NCI-H2107 (cell line): ENCODE results near the gene STAM2.
"Not testable (repeated sequence)": the region's sequence is repeated elsewhere in the genome, so short reads cannot be mapped to it uniquely, and the experiment has no call there.

Experiments
- DNase-seq: peaks from one replicate; lab custom pipeline; 2025; lab: John Stamatoyannopoulos, UW

STAM2 gene

DNA sequence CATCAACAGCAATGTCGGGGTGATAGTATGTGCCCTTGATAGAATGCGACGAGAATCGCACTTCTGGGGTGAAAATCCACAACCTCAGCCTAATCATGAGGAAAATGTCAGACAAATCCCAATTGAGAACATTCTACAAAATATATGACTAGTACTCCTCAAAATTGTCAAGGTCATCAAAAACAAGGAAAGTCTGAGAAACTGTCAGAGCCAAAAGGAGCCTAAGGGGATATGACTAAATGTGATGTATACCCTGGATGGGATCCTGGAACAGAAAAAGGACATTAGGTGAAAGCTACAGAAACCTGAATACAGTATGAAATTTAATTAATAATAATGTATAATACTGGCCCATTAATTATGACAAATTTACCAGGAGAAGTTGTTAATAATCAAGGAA lies 69.1 kb downstream of the STAM2 start:
- no peak for DNase-seq

DNA sequence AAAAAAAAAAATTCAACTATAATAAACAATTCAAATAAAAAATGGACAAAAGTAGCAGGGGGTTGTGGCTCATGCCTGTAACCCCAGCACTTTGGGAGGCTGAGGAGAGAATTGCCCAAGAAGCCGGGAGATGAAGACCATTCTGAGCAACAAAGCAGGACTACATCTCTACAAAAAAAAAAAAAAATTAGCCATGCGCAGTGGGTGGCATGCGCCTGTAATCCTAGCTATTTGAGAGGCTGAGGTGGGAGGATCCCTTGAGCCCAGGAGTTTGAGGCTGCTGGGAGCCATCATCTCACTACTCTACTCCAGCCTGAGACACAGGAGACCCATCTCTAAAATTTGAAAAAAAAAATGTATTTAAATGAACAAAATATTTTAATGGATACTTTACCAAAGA lies 72.3 kb downstream of the STAM2 start:
- no peak for DNase-seq

DNA sequence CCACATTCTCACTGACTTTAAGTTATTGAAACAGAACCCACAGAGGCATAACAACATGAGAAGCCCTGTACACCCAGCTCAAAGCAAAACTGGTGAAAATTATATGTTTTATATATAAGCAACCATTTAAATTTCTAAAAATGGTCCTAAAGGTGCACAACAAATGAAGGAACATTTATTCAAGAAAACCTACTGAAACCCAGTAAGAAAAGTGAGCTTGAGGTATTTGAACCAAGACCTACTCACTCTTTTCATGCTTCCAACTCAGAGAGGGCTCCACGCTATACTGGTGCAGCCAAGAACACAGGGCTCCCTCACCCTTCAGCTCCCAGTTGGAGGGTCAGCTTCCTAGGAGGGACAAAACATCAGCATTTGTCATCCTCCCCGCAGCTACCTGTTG lies 74.6 kb downstream of the STAM2 start:
- DNase-seq = no peak

DNA sequence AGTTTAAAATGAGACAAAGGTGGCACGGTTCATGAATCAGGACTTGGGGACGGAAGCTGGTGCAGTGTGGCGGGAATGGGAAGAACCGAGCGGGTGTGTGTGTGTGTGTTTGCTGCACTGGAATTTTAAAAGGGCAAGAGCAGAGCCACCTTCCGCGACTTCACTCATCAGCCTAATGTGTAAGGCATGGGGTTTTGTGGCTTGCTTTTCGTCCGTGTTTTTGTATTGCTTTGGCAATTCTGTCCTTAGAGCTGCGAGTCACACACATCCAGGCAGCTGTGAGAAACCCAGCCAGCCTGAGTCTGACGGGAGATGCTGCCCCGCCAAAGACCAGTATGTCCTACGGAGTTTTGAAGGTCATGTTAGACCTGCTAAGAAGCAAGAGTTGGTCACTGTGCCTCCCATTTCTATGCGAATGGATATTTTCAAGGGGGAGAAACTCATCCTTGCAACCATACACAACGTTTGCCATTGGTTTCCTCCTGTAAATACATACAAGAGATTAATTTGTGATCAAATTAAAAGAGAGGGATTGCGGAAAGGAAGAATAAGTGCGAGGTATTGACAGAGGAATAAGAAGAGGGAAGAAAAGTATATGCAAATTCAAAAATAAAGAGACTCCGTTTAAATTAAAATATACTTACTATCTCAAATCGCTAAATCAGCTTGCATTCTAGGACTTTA lies 76.1 kb downstream of the STAM2 start:
- no peak for DNase-seq

DNA sequence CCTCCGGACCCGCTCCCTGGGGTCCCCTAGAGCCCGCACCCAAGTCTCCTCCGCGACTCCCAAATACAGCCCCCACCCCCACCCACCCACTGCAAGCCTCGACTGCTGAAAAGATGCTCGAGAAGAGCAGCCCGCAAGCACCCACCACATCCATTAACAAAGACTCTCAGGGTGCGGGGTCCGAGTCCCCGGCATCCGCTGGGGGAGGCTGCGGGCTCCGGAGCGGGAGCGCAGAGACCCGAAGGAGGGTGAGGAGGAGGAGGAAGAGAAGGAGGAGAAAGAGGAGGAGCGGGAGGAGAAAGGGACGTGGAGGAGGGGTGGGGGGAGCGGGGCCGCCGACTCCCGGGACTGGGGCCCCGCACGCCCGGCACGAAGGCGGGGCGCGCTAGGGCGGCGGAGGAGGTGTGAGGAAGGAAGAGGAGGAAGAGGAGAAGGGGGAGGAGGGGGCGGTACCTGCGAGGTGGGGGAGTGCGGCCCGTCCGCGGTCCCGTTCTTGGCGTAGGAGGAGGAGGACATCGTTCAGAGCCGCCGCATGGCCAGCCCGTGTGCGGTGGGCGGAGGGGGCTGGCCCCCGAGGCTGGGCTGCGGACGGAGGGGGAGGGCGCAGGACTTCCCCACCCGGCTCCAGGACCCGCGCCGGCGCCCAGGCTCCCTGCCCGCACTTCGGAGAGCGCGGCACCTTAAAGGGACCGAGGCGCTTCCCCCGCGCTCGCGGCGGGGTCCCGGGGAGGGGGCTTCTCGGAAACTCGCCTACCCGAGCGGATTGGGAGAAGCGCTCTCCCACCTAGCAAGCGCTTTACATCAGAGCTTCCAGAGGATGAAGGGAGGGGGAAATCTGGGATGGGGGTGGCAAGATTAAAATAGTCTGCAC lies 76.8 kb downstream of the STAM2 start, which contains the start of gene CACNB4:
CACNB4 (minus strand) TSS at position 549 of the 871 bp plus-strand sequence.
- no peak for DNase-seq

DNA sequence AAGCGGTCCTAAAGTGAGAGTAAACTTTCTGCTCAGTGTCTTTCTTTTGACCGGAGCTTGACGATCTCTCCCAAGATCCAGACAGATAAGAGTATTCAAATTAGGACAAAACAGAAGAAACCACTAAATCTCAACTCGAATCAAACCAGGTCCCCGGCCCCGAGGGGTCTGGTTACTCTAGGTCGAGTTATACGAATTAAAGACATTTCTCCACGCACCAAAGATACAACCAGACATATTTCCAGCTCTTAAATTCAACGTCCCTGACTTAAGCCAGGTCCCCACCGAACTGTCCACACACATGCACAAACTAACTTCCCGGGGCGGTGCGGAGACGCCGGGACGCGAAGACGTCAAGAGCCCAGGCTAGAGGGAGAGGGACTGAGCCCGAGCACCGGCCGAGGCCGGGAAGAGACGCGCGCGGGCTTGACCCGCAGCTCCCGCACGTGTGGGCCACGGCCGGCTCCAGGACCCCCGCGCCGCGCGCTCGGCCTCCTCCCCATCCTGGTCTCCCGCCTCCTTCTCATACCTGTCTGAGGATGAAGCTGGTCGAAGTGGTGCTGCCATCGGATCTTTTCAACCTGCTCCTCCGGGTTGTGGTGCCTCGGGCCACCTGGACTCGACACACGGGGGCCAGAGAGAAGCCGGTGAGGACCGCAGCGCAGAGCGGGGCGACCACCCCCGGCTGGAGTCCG lies 77.6 kb downstream of the STAM2 start:
- no peak for DNase-seq

DNA sequence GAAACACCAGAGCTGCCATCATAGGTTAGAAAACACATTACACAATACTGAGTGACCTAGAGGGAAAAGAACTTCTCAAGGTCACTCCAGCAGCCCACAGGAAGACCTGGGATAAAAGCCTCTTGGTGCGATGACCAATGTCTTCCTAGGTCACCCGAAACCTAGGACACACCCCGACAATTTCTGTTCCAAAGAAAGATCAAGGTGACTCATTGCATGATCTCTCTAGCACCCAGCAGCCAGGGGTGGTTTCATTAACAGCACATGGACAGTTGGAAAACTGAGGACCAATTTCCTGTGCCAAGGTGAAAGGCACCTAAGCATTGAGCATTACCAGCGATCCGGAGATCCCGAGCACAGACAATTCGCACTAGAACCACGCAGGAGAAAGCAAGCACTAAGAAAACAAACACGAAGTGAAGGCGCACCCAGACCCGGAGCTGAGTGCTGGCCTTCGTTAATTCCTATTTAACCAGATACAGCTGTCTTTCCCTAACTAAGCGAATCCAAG lies 78.2 kb downstream of the STAM2 start:
- no peak for DNase-seq

DNA sequence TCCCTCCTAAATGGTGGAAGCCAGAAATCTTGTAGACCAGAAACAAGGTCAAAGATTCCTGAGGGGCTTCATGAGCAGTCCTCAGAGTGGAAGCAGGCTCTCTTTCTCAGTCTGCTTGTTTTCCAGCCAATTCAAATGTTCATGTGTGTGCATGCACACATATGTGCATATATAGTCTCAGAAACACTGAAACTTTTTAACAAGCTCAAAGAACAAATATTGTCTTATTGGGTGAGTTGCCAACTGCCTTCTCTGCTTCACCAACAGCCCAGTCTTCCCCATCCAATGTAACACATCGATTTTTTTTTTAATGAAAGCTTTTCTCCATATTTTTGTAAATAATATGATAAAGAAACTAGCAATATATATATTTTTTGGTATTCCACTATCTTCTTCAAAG lies 80.4 kb downstream of the STAM2 start:
- DNase-seq = no peak

DNA sequence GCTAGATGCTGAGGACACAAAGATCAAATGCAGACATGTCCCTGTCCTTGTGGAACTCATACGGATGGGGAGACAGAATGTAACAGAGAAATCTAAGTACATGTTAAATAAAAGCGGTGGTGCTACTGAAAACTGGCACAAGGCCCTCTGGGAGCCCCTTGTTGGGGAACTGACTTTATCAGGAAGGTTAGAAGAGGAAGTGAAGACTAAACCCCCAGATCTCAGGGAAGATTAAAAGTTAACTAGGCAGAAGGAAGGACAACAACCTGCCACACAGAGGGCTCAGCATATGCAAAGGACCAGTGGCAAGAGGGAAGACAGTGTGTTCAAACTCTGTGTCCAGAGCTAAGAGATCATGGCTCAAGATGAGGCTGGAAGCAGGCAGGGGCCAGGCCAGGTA lies 81.5 kb downstream of the STAM2 start:
- no peak for DNase-seq

DNA sequence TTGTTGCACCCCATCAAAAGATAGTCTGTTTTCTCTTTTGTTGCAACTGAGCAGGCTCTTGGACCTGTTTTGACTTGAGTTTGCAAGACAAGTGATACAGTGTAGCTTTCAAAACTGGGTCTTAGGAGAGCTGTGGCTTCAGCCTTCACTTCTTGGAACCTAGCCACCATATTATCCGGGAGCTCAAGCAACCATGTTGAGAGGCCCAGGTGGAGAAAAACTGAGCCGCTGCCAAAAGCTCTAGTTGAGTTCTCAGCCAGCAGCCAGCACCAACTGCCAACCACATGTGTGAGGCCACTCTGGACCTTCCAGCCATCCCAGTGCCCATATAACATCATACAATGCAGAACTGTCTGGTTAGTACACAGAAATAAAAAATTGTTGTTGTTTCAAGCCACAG lies 82.1 kb downstream of the STAM2 start:
- DNase-seq = no peak

DNA sequence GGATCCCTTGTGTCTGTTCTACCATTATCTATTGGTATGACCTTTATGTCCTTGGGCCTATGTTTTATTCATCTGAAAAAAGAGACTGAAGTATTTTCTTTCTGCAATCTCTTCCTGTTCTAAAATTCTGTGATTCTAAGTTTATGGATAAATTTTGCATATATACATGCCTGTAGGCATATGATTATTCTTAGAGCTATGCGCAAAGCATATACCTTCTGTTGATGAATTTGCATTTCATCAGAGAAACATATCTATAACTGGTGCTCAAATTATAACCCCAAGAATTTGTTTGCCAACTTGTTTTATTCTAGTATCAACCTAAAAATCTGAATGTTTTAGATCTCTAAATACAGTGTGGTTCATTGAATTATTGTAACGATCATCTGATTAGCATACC lies 83.5 kb downstream of the STAM2 start:
- DNase-seq = no peak

DNA sequence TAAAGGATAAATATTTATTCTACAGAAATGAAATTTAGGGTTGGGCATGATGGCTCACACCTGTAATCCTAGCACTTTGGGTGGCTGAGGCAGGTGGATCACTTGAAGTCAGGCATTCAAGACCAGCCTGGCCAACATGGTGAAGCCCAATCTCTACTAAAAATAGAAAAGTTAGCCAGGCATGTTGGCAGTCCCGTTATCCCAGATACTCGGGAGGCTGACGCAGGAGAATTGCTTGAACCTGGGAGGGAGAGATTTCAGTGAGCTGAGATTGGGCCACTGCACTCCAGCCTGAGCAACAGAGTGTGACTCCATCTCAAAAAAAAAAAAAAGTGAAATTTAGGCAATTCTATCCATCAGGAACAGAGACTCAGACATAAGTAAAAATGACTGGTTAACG lies 84.8 kb downstream of the STAM2 start:
- DNase-seq = not testable (repeated sequence)

DNA sequence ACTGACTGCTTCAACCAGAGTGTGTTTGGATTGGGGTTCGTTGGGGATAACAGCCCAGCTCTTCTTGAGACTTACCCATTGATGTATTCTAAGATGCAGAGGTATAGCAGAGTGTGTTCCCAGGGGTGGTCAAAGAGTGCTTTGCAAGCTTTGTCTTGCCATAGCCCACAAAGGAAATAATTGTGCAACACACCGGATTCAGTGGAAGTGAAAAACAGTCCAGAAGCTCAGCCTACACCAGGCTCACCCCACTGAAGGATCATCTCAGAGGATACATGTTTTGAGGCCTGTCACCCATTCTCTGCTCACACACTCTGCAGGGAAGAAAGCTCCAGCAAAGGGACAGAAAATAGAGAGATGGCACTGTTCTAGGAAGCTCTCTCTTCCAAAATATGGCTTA lies 86.3 kb downstream of the STAM2 start:
- DNase-seq = no peak

DNA sequence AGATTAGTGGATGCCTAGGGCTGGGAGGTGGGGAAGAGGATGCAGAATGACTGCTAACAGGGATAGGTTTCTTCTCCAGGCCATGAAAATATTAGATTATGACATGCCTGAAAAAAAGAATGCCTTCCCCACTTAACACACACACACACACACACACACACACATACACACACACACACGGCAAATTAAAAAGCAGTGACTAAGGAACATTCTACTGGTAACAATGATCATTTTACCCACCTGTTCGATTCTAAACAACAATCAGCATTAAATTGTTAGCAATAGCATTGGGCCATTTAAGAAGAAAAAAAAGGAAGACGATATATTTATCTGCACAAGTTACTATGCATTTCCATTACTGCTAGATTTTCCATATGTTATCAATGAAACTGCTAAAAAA lies 87.6 kb downstream of the STAM2 start:
- no peak for DNase-seq

DNA sequence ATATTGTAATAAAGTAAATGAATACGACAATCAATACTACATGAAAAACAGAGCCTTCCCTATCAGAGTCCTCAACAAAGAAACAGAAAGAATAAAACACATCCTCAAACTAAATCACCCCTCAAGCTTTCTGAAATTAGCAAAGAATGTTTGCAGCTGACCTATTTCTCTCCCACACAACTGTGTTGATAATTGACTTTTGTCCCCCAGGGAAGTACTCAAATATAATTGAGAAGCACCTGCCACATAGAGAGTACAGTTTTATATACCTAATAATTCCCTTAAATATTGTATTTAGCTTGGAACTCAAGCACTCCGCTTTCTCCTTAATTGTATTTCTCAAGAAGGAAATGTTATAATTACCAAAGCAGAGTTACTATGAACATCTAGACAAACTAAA lies 89.3 kb downstream of the STAM2 start:
- DNase-seq = no peak

DNA sequence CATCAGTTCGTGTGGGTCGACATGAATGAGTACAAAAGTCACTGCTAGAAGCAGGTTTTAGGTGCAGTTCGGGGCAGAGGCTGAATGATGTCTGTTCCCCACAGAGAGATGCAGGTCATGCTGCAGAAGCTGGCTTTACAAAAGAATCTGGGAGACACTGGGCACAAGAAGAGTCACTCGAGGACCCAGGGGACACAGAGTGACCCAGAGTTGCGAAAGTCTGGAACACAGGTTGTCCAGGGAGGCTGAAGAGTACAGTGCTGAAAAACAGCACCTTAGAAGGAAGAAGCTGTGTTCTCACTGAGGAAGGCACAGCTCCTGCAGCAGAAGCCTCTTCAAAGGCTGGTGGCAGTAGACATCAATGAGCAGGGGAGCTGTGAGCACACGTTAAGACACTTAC lies 91.5 kb downstream of the STAM2 start:
- no peak for DNase-seq

DNA sequence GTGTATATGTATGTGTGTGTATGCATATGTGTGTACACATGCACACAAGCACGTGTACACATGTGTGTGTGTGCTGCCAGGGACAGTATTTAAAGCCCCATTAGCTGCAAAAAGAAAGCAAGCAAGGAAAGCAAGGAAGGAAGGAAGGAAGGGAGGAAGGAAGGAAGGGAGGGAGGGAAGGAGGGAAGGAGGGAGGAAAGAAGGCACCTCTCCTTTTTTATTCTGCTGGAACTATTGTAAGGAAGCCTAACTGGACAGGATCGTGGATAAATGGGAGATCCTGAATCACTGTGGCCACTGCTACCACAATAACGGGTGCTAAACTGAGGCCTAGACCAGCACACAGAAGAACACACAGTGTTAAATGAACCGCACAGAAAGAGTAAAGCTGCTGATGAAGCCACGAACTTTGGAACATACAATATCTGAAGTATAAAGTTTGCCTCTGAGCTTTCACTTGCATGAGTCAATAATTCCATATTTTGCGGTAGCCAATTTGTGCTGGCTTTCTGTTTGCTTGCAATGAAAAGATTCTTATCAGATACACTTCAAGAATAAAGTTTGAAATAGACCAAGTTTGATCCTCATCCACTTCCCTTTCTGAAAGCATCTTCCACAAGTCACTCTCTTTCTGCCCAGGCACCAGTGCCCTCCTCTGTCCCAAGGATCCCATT lies 92.2 kb downstream of the STAM2 start:
- DNase-seq = no peak

DNA sequence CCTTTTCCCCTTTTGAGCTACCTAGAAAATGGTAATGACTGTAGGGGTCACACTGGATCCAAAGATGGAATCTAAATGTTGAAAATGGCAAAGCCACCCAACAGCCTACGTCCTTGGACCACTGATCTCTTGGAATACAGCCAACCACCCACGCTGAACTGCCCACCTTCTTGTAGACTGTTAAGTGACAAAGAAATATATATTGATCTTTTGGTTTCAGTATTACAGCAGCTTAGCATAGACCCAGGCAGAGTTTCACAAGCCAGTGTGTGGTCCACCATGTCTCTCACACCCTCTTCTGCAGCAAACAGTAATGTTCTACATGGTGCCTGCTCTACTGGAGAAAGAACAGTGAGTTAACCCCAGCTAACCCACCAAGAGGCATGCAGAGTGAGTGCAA lies 96.9 kb downstream of the STAM2 start:
- no peak for DNase-seq

DNA sequence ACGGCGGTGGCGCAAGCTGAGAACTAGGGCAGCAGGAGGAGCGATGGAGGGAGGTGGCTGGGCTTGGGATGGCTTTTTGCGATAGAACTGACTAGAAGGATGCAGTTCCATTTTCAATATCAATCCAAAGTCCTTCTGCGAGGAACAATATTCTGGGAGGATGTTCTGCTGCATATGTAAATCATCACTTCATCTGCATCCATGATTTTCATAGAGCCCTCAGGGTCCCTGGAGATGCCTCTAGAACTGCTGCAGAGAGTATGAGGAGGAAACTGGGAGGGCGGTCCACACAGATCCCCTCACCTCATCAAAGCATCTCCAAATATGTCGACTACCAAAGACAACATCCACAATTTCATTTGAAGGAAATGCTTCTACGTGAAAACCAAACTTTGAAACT lies 97.5 kb downstream of the STAM2 start:
- no peak for DNase-seq

DNA sequence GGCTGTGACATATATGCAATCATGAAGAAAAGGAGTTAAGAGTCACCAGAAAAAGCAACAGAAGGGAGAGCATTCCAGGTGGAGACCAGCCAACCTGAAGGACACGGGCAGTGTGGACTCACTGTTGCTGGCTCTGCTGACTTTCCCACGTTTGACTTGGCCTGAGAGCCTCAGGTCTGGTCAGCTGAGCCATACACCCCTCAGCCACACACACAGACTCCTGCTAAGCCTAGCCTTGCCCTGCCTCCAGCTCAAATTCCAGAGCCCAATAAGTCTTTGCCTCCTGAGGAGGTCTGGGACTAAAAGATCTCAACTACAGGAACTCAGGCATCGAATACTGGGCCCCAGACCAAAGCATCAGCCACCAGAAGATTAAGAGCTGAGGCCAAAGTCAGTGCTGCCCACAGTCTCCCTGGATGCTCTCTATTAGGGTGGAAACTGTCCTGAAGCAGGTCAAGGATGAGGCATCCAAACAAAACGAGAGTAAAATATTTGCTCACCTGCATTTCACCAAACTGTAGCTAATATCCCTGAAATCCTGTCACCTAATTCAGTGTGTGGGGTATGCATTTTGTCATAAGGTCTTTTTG lies 100.0 kb downstream of the STAM2 start:
- DNase-seq = no peak

DNA sequence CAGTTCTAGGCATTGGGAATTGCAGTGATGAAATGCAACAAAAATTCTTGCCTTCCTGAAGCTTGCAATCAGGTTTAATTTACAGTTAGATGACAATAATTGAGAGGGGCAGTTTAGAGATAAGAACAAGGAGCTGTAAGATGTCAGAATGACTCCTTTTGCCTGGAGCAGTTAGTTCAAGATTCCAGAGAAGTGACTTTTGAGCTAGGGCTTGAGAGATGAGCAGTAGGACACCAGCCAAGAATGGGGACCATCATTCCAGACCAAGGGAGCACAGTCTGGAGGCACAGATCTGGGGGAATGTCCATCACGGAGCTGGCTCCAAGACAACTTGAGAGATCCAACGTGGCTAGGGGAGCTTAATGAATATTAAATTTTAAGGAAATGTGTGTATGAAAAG lies 103.6 kb downstream of the STAM2 start:
- no peak for DNase-seq

DNA sequence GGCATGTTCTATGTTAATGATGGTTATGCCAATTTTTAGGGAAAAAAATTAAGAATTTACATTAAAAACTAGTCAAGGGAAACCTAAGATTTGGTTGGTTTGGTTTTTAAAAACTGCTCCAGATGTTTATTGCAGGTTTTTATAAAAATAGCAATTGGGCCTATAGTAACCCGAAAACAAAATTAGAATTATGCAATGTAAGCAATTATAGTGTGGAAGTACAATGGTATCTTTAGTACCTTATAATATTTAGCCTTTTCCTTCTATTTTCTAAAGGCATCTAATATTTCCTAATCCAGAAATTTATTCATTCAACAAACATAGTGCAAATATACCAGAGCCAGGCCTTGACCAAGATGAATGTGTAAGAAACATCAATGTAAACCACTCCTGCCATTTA lies 104.0 kb downstream of the STAM2 start:
- DNase-seq = no peak
